ENCODE results near the gene CLBA1.

Gene CLBA1

GRCh38 chr14:104977008-104977680 lies 8.4 kb upstream of the CLBA1 start:
- peaks cover 0 to 39% (median 13%) of the 10 kb centered on the region in 11 experiments; a peak in 11 of 22 replicates for H4K20me1 ChIP-seq
- H3K27ac ChIP-seq: peak overlapping the region in 2 of 11 experiments; percentile 4 to 34; a peak in 1 of 22 replicates
- H3K27me3 ChIP-seq: peaks cover 0 to 12% (median 0%) of the 10 kb centered on the region in 11 experiments; a peak in 5 of 22 replicates
- peak overlapping the region; percentile 48 to 70 (median 60) for H3K4me3 ChIP-seq
- peaks cover 34 to 77% (median 60%) of the 10 kb centered on the region in 10 experiments for H3K4me1 ChIP-seq
- TF ChIP-seq Cebpa-rat (IDR thresholded peaks at IDR 0.05): no peak
- H3K9me3 ChIP-seq (replicated peaks in 1 of 11): no peaks in the 10 kb centered on the region
- H3K36me3 ChIP-seq: no peaks in the 10 kb centered on the region
- peak overlapping the region in 10 of 11 experiments; percentile 46 to 76 (median 64); a peak in 19 of 22 replicates for H3K9ac ChIP-seq
- peak overlapping the region; percentile 70 to 100 (median 98) for H3K4me2 ChIP-seq

- peak within 1 kb of the TSS; percentile 48 to 70 (median 60) for H3K4me3 ChIP-seq
- H3K27me3 ChIP-seq: peaks cover 0 to 12% (median 0%) of the 10 kb centered on the region in 11 experiments; a peak in 5 of 22 replicates
- peaks cover 0 to 39% (median 13%) of the 10 kb centered on the region in 11 experiments; a peak in 11 of 22 replicates for H4K20me1 ChIP-seq
- H3K9ac ChIP-seq: peak within 1 kb of the TSS; percentile 38 to 76 (median 64); a peak in 19 of 22 replicates
- peaks cover 34 to 77% (median 66%) of the 10 kb centered on the region in 10 experiments for H3K4me1 ChIP-seq
- H3K9me3 ChIP-seq (replicated peaks in 1 of 11): no peaks in the 10 kb centered on the region
- H3K27ac ChIP-seq: peak within 1 kb of the TSS in 2 of 11 experiments; percentile 4 to 34; a peak in 2 of 22 replicates
- no peak for TF ChIP-seq Cebpa-rat (IDR thresholded peaks at IDR 0.05)
- peak within 1 kb of the TSS; percentile 70 to 100 (median 98) for H3K4me2 ChIP-seq
- no peaks in the 10 kb centered on the region for H3K36me3 ChIP-seq
Measured at GRCh38 chr14:104977681-104978653, 7.6 kb upstream of the CLBA1 start, which contains the start of gene AHNAK2. Gene AHNAK2, minus strand, starts transcription at chr14:104978374. Its CDS starts 137 bp downstream, at chr14:104978237.

GRCh38 chr14:104978746-104979691 lies 6.6 kb upstream of the CLBA1 start:
- no peak overlapping the region for H3K27ac ChIP-seq
- no peaks in the 10 kb centered on the region for H3K36me3 ChIP-seq
- TF ChIP-seq Cebpa-rat (IDR thresholded peaks at IDR 0.05): no peak
- no peaks in the 10 kb centered on the region for H3K9me3 ChIP-seq (replicated peaks in 1 of 11)
- no peak overlapping the region for H3K9ac ChIP-seq
- H3K27me3 ChIP-seq: peaks cover 0 to 12% (median 0%) of the 10 kb centered on the region in 11 experiments; a peak in 5 of 22 replicates
- peak overlapping the region; percentile 42 to 99 (median 68) for H3K4me2 ChIP-seq
- H3K4me3 ChIP-seq: peak overlapping the region in 3 of 10 experiments; percentile 17 to 55 (median 43); a peak in 4 of 20 replicates
- H4K20me1 ChIP-seq: peaks cover 0 to 37% (median 13%) of the 10 kb centered on the region in 11 experiments; a peak in 11 of 22 replicates
- peaks cover 36 to 82% (median 70%) of the 10 kb centered on the region in 10 experiments for H3K4me1 ChIP-seq

- H3K27me3 ChIP-seq: peaks cover 0 to 12% (median 0%) of the 10 kb centered on the region in 11 experiments; a peak in 5 of 22 replicates
- peaks cover 39 to 92% (median 80%) of the 10 kb centered on the region in 10 experiments for H3K4me1 ChIP-seq
- H4K20me1 ChIP-seq: peaks cover 0 to 32% (median 13%) of the 10 kb centered on the region in 11 experiments; a peak in 11 of 22 replicates
- no peaks in the 10 kb centered on the region for H3K9me3 ChIP-seq (replicated peaks in 1 of 11)
- H3K4me2 ChIP-seq: peak overlapping the region in 5 of 11 experiments; percentile 8 to 100 (median 99); a peak in 6 of 22 replicates
- no peaks in the 10 kb centered on the region for H3K36me3 ChIP-seq
- TF ChIP-seq Cebpa-rat (IDR thresholded peaks at IDR 0.05): no peak
- H3K27ac ChIP-seq: no peak overlapping the region
- no peak overlapping the region for H3K4me3 ChIP-seq
- no peak overlapping the region for H3K9ac ChIP-seq
Measured at GRCh38 chr14:104979758-104980610, 5.6 kb upstream of the CLBA1 start.

- H3K4me3 ChIP-seq: no peak overlapping the region
- peak overlapping the region; percentile 71 to 100 (median 87); a peak in 20 of 22 replicates for H3K4me2 ChIP-seq
- H4K20me1 ChIP-seq: peaks cover 0 to 27% (median 10%) of the 10 kb centered on the region in 11 experiments; a peak in 10 of 22 replicates
- H3K9ac ChIP-seq: peak overlapping the region in 5 of 11 experiments; percentile 2 to 62 (median 61); a peak in 8 of 22 replicates
- H3K27me3 ChIP-seq: peaks cover 0 to 12% (median 0%) of the 10 kb centered on the region in 11 experiments; a peak in 5 of 22 replicates
- H3K27ac ChIP-seq: peak overlapping the region in 5 of 11 experiments; percentile 9 to 64 (median 38); a peak in 7 of 22 replicates
- no peaks in the 10 kb centered on the region for H3K9me3 ChIP-seq (replicated peaks in 1 of 11)
- peaks cover 41 to 89% (median 80%) of the 10 kb centered on the region in 10 experiments for H3K4me1 ChIP-seq
- TF ChIP-seq Cebpa-rat (IDR thresholded peaks at IDR 0.05): no peak
- H3K36me3 ChIP-seq: no peaks in the 10 kb centered on the region
Measured at GRCh38 chr14:104980611-104981531, 4.7 kb upstream of the CLBA1 start.
